HS-27A (cell line): ENCODE data around the gene EDN2.

Experiments
- DNase-seq: peaks from one replicate; pipeline ENCODE4 v3.0.0-alpha.2; 2012; ENCODE audit warnings: low read depth, missing footprints

The EDN2 gene

GRCh38 chr1:41437011-41437355 is 47.5 kb downstream of the EDN2 start:
- no peak for DNase-seq

- no peak for DNase-seq
These were observed 48.0 kb downstream of the EDN2 start for GRCh38 chr1:41436281-41437010.

GRCh38 chr1:41435570-41436178 is 48.8 kb downstream of the EDN2 start:
- no peak for DNase-seq

GRCh38 chr1:41434748-41435449 is 49.6 kb downstream of the EDN2 start:
- no peak for DNase-seq

GRCh38 chr1:41434306-41434705 is 50.2 kb downstream of the EDN2 start:
- no peak for DNase-seq

GRCh38 chr1:41433501-41433900 is 51.0 kb downstream of the EDN2 start:
- DNase-seq: no peak

- DNase-seq: peak; percentile 98
These were observed 51.8 kb downstream of the EDN2 start for GRCh38 chr1:41432481-41433280.

- no peak for DNase-seq
These were observed 52.8 kb downstream of the EDN2 start for GRCh38 chr1:41431490-41432350.

- no peak for DNase-seq
These were observed 53.9 kb downstream of the EDN2 start for GRCh38 chr1:41430582-41430981.

- DNase-seq: no peak
These were observed 54.4 kb downstream of the EDN2 start for GRCh38 chr1:41430069-41430468.

- no peak for DNase-seq
These were observed 54.8 kb downstream of the EDN2 start for GRCh38 chr1:41429641-41430035.
